Stimulated activated CD8-positive, alpha-beta memory T cell treated with anti-CD3 and anti-CD28 coated beads, Interleukin-15, amount 100 ng/mL, for 1 hour (primary cell): Measurements from ENCODE around the gene SLC4A9.
"Not testable (repeated sequence)": the region's sequence is repeated elsewhere in the genome, so short reads cannot be mapped to it uniquely, and the experiment has no call there.

Experiments used
- DNase-seq: peaks from one replicate; pipeline ENCODE4 v3.0.0-alpha.2; 2020; ENCODE audit warnings: low read depth

SLC4A9 gene

DNA sequence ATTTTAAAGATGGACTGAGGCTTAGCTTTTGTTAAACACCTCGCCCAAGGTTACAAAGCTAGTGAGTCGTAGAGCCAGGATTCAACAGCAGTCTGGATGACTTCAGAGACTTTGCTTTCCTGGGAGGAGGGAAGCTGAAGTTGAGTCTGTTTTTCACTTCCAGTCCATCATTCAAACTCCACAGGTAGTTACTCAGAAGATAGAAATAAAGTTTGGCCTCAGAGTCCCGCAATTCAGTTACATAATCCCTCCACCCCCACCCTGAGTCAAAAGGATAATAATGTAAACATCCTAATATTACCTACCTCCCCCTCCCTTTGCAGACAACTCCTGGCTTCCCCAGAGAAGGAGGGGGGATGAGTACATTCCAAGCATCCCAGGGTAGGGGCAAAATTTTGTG is 21.7 kb upstream of the SLC4A9 start:
- DNase-seq, result no peak

DNA sequence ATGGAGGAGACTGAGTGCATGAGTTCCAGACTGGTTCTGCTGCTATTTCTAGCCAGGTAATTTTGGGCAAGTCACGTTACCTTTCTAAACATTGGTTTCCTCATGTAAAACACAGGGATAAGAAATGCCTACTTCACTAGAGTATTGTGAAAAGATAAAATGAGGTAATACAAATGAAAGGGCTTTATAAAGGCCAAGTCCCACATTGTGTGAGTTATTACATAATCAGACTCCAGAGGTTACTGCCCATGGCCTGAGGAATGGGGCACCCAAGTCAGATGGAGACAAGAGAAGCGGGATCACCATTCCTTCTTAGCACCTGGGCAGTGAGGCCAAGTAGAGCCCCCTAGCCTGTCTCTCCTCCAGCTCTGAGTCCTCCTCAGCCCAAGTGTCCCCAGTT is 21.1 kb upstream of the SLC4A9 start:
- DNase-seq, result no peak

DNA sequence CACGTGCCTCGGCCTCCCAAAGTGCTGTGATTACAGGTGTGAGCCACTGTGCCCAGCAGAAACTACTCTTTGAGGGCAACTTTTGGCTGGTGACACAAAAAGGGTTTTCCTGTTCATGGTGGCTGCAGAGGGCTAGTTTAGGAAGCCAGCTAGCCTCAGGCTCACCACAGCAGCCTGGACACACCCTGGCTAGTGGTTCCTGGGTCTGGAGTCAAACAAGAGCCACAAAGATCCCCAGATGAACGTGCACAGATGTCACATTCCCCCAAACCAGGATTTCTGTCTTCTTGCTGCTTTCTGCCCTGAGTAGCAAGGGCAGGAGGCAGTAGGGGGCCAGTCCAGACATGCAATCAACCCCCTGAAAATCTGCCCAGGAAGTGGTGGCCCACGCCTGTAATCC is 20.4 kb upstream of the SLC4A9 start:
- DNase-seq, result no peak

DNA sequence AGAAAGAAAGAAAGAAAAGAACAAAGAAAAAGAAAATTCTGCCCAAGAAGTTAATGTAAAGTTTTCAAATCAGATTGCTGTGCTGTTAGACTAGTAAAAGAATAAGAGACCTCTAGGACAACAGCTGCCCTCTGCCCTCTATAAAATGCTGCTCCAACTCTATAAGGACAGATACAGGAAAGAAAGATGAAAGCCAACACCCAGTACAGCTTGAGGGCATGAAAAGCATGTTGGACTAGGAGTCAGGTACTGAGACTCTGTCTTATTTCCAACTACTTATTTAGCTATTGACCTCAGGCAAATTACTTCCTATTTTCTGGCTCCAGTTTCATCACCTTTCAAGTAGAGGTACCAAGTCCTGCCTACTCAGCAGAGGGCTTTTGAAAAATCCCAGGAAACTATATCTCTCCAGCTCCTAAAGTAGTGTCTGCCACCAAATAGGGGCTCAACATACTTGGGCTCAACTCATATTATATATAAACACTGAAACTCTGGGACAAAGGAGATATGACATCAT is 19.3 kb upstream of the SLC4A9 start:
- no peak for DNase-seq

DNA sequence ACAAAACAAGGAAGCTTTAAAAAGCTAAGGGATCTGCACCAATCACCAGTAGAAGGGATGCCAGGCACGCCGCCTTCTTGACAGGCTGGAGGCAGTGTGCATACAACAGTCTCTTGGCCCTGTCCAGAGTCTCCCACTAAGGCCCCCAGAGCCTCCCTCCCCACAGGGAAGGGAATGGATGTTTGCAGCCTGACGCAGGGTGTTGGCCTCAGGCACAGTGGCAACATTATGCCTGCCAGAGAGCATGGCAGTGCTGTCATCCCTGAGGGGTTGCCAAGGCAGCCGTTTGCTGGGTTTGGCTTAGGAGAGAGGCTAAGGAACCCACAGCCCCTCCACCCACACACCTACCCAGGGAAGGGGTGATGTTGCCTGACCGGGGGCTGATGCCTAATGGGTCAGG is 18.4 kb upstream of the SLC4A9 start:
- DNase-seq, result no peak

DNA sequence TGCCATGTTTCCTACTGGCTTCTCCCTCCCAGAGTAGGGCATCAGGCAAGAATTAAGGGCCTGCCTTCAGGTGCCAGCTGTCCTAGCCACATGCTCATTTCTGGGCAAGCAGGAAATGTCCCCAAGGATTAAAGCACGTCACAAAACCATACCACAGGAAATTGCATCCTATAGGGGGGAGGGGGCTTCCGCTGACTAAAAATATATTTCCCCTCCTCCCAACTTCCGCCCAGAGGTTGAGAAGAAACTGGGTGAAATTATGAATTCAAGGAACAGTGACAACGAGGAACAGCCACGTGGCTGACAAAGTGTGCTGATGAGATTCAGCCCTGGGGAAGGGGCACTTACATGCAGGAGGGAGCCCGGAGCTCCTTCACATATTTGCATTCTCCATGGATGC is 17.7 kb upstream of the SLC4A9 start:
- no peak for DNase-seq

DNA sequence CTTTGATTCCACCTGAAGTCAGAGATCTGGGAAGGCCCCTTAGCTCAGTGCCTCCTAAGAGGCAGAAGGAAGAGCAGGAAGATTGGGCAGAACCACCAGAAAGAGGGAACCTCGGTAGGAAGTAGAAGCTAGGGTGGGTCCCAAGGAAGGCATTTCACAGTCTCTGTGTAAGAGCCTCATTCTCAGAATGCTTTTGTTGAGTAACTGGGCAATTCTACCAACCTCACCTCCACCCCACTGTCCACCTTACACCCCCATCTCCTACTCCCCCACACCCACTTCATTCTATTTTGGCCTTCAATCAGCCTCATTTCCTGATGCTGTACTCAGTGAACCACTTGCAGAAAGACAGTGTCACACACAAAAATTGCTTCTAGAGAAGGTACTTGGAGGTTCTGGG is 17.1 kb upstream of the SLC4A9 start:
- DNase-seq, result no peak

DNA sequence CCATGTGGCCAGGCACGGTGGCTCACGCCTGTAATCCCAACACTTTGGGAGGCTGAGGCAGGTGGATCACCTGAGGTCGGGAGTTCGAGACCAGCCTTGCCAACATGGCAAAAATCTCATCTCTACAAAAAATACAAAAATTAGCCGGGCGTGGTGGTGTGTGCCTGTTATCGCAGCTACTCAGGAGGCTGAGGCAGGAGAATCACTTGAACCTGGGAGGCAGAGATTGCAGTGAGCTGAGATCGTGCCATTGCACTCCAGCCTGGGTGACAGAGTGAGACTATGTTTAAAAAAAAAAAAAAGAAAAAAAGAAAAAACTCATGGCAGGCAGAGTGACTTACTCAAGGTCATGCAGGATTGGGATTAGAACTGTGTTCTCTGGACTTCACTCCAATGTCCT is 16.1 kb upstream of the SLC4A9 start:
- not testable (repeated sequence) for DNase-seq

DNA sequence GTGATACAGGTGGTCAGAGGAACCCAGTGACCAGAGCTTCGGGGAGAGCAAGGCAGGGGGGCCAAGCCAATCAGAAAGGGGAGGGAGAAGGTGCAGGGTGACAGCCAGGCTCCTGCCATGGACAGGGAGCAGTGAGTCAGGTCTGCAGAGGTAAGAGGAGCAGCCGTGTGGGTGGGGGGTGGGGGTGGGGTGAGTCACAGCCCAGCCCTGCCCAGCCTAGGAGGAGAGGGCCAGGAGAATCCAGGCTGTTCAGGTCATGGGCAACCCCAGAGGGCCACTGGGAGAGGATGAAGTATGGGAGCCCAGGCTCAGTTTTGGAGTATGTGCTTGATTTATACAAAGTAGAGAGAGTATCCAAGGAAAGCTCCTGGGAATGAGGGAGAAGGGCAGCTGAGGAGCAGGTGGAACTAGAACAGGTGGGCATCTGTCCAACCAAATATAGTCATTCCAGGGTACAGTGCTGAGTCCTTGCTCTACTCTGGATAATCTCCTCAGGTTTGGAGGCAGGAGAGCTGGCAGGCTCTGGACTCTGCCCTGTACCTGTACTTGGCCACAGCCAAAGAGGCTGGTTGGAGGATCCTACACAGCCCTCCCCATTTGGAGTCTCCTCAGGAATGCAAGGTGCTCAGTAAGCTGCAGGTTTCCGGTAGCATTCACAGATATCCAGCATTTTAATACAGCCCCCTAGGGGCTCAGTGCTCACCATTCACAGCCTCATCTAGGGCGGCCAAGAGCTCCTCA is 15.1 kb upstream of the SLC4A9 start:
- DNase-seq, result no peak

DNA sequence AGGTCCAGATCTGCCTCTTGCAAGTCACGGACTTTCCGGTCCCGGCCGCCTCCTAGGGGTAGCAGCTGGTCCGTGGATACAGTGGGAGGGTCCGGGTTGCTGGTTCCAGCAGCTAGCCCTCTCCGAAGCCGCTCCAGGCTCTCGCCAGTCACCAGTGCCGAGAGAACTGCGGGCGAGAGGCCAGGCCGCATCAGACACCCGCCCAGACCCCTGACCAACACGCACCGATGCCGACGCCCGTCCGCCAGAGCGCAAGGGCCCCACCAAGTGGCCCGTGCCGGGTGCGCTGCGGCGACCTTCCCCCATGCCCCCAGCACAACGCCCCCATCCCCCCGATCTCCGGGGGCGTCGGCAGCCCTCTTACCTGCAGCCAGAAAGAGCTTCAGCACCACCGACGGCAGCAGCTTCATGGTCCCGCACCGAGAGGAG is 14.1 kb upstream of the SLC4A9 start:
- DNase-seq, result no peak

DNA sequence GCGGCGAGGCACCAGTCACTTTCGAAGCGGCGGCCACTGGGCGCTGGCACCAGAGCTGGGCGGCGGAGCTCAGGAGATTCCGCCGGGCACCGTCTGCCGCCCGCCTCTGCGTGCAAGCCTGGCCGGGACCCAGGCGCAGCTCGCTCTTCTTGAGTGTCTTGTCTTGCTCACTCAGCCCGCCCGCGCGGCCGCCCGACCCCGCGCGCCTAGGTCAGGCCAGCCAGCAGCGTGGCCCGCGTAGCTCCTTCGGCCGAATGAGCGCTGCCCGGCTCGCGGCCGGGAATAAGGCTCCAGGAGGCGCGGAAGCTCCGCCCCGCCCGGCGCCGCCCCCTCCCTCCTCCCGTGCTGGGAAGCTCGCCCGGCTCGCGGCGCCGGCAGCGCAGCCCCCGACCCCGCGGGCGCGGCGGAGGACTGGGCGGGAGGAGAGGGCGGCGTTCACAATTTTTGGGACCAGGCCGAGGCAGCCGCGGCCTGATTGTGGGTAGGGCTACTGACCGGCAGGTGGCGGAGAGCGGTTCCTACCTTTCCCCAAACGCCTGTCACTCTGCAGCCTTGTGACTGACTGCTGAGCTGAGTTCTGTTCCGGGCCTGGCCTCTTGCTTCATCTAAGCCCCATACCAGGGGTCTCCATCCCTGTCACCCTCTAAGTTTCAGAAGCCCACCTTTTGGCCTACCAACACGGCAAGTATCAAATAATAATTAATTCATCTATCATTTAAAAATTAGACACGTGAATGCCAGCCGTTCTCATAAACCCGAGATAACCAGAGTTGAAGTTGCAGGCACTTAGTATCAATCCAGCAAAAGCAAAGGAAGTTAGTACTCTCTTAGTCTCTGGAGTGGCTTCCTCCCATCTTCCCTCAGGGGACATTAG is 13.4 kb upstream of the SLC4A9 start, which contains the start of gene HBEGF:
Gene HBEGF, minus strand, starts transcription at position 256 of the 874 bp plus-strand sequence. CDS start 275 bp downstream, outside the sequence.
- DNase-seq, result peak; percentile 14

DNA sequence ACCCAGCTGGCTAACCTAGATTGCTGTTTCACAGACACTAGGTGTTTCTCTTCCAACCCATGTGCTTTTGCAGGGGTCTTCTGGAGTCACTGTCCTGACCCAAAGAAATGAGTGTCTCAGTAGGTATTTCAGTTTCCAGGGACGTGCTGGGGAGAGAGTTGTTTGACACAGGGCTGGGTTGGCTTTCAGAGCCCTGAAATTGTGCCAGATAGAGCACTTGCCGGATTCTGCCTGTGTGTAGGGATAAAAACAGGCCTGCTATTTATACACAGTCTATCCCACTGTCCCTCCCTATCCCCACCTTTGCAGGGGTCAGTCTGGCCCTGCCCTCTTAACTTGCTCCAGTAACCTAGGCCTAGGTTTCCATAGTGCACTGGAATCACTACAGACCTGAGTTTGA is 12.6 kb upstream of the SLC4A9 start:
- DNase-seq, result no peak

DNA sequence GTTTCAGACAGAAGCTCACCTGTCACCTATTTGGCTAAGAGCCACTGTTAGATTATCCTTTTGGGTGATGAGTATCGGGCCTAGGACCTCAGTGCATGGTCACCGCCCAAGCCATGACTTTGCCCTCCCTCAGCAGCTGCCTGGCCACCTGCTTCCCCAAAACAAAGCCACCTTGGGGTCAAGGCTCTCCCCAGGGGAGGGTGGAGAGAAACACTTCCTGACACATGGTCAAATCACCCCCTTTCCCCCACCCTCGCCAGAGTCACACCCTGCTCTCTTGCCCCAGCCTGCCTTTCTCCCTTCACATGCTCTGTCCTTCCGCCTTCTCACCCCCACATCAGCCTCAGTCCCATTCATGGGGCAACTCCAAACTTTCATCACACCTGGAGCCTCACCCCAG is 11.9 kb upstream of the SLC4A9 start:
- no peak for DNase-seq

DNA sequence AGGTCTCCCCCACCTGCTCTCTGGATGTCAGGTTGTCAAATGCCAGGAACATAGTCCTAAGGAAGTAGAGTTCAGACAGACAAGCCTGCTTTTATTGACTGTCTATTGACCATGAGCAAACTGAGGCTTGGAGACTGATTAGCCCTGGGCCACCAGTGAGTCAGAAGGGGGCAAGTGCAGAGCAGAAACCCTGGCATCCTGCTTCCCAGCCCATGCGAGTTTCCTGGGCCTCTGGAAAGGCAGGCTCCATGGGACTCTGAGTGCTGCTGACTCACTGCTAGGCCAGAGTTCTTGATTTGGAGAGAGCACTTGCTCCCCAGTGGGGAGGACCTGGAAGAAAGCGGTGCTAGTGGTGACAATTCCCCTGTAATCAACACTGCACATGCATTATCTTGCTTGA is 10.8 kb upstream of the SLC4A9 start:
- no peak for DNase-seq

DNA sequence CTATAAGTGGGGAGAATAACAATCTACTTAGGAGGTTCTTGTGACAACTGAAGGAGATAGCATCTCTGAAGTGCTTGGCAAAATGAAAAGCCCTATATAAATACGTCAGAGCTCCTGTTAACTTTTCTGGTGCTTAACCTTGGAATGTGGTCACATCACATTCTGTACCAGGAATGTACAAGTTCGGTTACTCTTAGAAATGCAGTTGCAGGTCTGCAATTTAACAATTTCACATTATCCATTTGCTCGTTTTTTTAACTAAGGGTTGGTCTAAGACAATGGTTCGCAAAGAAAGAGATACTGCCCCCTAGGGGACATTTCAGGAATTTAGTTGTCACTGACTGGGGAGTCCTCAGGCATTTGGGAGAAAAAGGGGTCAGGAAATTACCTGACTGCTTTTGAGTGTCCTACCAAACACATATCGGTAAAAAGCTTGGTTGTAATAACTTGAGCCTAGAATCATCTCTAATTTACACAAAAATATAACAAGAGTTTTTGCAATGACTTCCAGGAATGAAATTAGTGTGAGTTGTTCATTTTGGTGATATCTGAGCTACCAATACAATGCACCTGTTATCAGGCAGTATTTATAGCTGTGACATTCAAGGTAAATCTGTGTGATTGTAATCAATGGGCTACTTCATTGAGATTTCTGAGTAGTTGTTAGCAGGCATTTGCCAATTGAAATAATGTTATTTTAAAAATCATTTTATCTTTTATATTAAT is 8.2 kb upstream of the SLC4A9 start:
- peak; percentile 27 for DNase-seq

DNA sequence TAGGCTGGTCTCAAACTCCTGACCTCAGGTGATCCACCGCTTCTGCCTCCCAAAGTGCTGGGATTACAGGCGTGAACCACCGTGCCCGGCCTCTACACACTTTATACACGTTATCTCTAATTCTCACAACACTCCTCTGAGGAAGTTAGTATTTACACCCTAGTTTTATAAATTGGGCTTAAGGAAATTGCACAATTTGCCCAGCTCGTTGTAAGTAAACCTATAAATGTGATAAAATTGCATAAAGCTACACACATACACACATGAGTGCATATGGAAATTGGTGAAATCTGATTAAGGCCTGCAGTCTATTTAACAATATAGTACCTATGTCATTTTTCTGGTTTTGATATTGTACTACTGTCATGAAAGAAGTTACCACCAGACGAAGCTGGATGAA is 4.4 kb upstream of the SLC4A9 start:
- DNase-seq, result no peak

DNA sequence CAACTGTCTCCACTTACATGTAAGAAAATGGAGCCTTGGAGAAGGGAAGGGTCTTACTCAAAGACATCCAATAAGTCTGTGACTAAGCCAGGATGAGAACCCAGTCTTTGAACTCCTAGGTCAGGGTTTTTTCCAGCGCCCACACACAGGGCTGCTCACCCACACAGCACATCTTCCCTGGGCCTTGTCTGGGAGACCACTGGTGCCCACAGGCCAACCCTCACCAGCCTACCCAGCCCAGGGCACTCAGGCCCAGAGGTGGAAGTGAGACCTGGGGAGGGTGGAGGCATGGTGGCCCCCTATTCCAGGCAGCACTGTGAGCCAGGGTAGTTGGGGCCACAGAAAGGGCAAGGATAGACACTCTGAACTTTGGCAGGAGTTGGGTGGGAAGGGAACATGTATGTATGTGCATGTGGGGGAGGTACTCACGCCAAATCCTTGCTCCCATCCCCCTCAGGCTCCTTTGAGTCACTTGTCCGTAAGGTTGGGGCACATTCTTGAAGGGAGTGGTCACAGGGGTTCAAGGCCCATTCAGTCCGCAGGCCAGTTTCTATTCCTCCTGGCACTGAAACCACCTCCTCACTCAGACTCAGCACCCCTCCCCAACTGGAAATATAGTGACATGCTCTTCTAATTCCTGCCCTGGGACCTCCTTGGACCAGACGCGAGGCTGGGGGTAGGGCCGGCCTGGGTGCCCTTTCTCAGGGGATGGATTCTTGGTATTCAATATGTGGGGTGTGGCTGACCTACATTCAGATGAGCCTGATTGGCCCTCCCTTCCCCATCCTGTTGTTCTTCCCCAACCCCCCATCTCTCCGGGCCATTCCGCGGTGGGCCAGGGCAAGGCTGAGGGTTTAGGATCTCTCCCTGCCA is 2.9 kb upstream of the SLC4A9 start:
- no peak for DNase-seq

DNA sequence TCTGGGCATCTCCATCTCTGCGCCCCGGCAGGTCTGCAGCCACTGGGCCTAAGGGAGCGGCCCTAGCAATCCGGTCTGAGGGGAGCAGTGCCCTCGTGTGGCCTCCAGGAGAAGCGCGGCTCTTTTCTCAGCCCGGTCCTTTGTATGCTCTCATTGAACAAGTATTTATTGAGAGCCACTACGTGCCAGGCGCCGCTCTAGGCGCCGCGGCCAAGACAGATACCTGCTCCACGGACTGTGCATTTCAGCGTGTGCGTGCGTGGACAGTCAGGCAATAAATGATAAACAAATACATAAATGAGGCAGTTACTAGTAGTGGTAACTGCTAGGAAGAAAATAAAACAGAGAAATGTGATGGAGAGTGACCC is 2.3 kb upstream of the SLC4A9 start:
- DNase-seq, result peak; percentile 41

DNA sequence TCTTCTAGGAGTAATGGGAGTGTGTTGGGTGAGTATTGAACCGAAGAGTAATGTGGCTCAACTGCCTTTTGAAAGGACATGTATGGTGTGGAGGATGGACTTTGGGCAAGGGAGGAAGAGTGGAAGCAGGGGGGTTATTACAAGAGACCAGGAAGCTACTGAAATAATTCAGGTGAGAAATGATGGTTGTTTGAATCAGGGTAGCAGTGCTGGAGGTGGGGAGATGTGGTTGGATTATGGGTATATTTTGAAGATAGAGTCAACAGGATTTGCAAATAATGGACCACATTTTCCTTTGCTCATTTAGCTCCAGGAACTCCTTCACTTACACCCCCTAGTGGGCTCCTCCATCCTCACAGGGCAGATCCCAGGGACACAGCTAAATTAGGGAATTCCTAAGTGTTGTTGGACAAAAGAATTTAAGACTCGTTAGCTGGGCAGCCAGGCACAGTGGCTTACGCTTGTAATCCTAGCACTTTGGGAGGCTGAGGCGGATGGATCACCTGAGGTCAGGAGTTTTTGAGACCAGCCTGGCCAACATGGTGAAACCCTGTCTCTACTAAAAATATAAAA is 1.2 kb upstream of the SLC4A9 start:
- no peak for DNase-seq

DNA sequence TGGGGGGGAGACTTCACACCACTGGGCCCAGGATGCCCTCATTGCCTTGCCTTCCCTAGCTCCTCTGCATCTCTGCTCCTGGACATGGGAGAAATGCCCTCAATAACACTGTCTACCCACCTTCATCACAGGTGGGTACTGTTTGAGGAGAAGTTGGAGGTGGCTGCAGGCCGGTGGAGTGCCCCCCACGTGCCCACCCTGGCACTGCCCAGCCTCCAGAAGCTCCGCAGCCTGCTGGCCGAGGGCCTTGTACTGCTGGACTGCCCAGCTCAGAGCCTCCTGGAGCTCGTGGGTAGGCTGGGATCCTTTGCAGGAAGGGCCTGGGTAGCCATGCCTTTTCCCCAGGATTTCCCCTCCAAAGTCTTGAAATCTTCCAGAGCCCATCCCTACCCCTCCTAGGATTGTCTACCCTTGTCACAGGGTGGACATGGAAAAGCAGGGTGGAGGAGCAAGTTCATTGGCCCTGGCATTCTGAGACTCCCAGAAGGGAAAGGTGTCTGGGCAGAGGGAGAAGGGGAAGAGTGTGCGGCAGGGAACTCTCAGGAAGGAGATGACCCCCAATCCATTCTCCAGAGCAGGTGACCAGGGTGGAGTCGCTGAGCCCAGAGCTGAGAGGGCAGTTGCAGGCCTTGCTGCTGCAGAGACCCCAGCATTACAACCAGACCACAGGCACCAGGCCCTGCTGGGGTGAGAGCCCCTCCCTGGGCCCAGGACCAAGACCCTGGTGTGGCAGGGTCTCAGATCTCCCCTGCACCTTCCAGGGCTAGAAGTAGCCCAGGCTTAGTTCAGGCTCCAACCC is 886 bp downstream of the SLC4A9 start:
- no peak for DNase-seq
